Neuronal stem cell (in vitro differentiated cells): Measurements from ENCODE around the gene RNF166.

Experiments
- DNase-seq: peaks from one replicate; pipeline ENCODE4 v3.0.0-alpha.2; 2013; ENCODE audit warnings: low spot score
- H2AFZ ChIP-seq: one replicate; pipeline ENCODE4 v1.6.1; 2013; ENCODE audit warnings: mild to moderate bottlenecking, low read length, inconsistent platforms
- H2AK5ac ChIP-seq: 2 replicates; pipeline ENCODE4 v1.6.1; 2013; ENCODE audit warnings: low read depth, mild to moderate bottlenecking, inconsistent platforms, low read length, moderate library complexity, mixed read lengths
- H2BK120ac ChIP-seq: 2 replicates; pipeline ENCODE4 v1.6.1; 2013; ENCODE audit warnings: low read depth, mild to moderate bottlenecking, inconsistent platforms, low read length, moderate library complexity, mixed read lengths
- H2BK12ac ChIP-seq: one replicate; pipeline ENCODE4 v1.6.1; 2013; ENCODE audit warnings: low read length, inconsistent platforms
- H2BK15ac ChIP-seq: 2 replicates; pipeline ENCODE4 v1.6.1; 2013; ENCODE audit warnings: mild to moderate bottlenecking, low read length, inconsistent platforms, mixed read lengths
- H2BK5ac ChIP-seq: one replicate; pipeline ENCODE4 v1.6.1; 2013; ENCODE audit warnings: inconsistent platforms, mild to moderate bottlenecking, low read length, moderate library complexity
- H3K14ac ChIP-seq: one replicate; pipeline ENCODE4 v1.6.1; 2013; ENCODE audit warnings: low read length, inconsistent platforms
- H3K18ac ChIP-seq: 2 replicates; pipeline ENCODE4 v1.6.1; 2013; ENCODE audit warnings: low read length, inconsistent platforms
- H3K23ac ChIP-seq: 2 replicates; pipeline ENCODE4 v1.6.1; 2013; ENCODE audit warnings: low read depth, mild to moderate bottlenecking, mixed read lengths, low read length, inconsistent platforms; ENCODE audit not compliant: poor library complexity
- H3K27ac ChIP-seq: replicated peaks from 3 replicates; pipeline ENCODE4 v1.5.1; 2013; ENCODE audit warnings: low read length, inconsistent platforms
- H3K27me3 ChIP-seq, 3 experiments: 2 replicates each; pipeline ENCODE4 v1.6.1; 2013; ENCODE audit warnings: low read length in 3 of 3, mild to moderate bottlenecking in 2 of 3, inconsistent platforms in 1 of 3, low read depth in 1 of 3, mixed read lengths in 1 of 3, moderate library complexity in 1 of 3; ENCODE audit not compliant: control insufficient read depth in 3 of 3, insufficient read depth in 3 of 3
- H3K36me3 ChIP-seq, 2 donors: replicated peaks in 1 of 2; 2 replicates each; pipeline ENCODE4 v1.6.1; 2013; ENCODE audit warnings: low read length in 2 of 2; ENCODE audit not compliant: control insufficient read depth in 2 of 2, insufficient read depth in 2 of 2
- H3K4ac ChIP-seq: 2 replicates; pipeline ENCODE4 v1.6.1; 2013; ENCODE audit warnings: inconsistent platforms, mild to moderate bottlenecking, low read length, moderate library complexity
- H3K4me1 ChIP-seq, 2 donors: 1 replicate in 1 of 2; 2 replicates in 1 of 2; pipeline ENCODE4 v1.6.1; 2013; ENCODE audit warnings: low read length in 2 of 2, low read depth in 1 of 2; ENCODE audit not compliant: control insufficient read depth in 2 of 2, insufficient read depth in 1 of 2
- H3K4me2 ChIP-seq: one replicate; pipeline ENCODE4 v1.6.1; 2013; ENCODE audit warnings: mild to moderate bottlenecking, low read length, inconsistent platforms; ENCODE audit not compliant: insufficient read depth, poor library complexity, severe bottlenecking
- H3K4me3 ChIP-seq, 2 donors: 2 replicates each; pipeline ENCODE4 v1.5.1; 2013; ENCODE audit warnings: low read length in 2 of 2, mild to moderate bottlenecking in 2 of 2, inconsistent platforms in 1 of 2, moderate library complexity in 1 of 2
- H3K79me1 ChIP-seq: one replicate; pipeline ENCODE4 v1.6.1; 2013; ENCODE audit warnings: low read depth, mild to moderate bottlenecking, inconsistent platforms, low read length, moderate library complexity
- H3K9ac ChIP-seq: one replicate; pipeline ENCODE4 v1.6.1; 2013; ENCODE audit warnings: mild to moderate bottlenecking, low read depth, low read length, inconsistent platforms; ENCODE audit not compliant: poor library complexity
- H3K9me3 ChIP-seq, 2 donors: replicated peaks in 1 of 2; 2 replicates each; pipeline versions ENCODE3 to v1.6.1; 2013; ENCODE audit warnings: low read length in 2 of 2, mild to moderate bottlenecking in 2 of 2, inconsistent platforms in 1 of 2, low read depth in 1 of 2, mixed read lengths in 1 of 2, moderate library complexity in 1 of 2; ENCODE audit not compliant: control insufficient read depth in 2 of 2, insufficient read depth in 1 of 2
- H4K8ac ChIP-seq: one replicate; pipeline ENCODE4 v1.6.1; 2013; ENCODE audit warnings: low read depth, mild to moderate bottlenecking, inconsistent platforms, low read length, moderate library complexity
- H4K91ac ChIP-seq: one replicate; pipeline ENCODE4 v1.6.1; 2013; ENCODE audit warnings: low read length, low read depth, mild to moderate bottlenecking, inconsistent platforms; ENCODE audit not compliant: poor library complexity
- WGBS, 2 donors: extraction: QIAGEN DNeasy Blood & Tissue Kit; methylation state at CpG; one replicate each; pipeline ENCODE4 v1.1.7; 2013; ENCODE audit warnings: missing lambda C conversion rate in 2 of 2, mixed read lengths in 1 of 2; ENCODE audit not compliant: insufficient read length in 2 of 2, insufficient replicate concordance in 1 of 2; ENCODE audit errors: extremely low coverage in 2 of 2; 5-methylcytosine and 5-hydroxymethylcytosine counted together

The RNF166 gene

GRCh38 chr16:88657371-88657770 is 48.8 kb downstream of the RNF166 start:
- Histone ChIP-seq H3K23ac (peak overlapping the region; percentile 73), H3K79me1 (peaks cover 25% of the 10 kb centered on the region), H4K8ac (peak overlapping the region; percentile 82), H3K27ac (no peak overlapping the region), H2BK120ac (no peak overlapping the region), H4K91ac (no peak overlapping the region), H2BK12ac (no peak overlapping the region), H2BK15ac (no peak overlapping the region), H3K4me1 (peaks cover 5 to 6% of the 10 kb centered on the region in 2 donors), H3K36me3 (peaks cover 46 to 86% of the 10 kb centered on the region in 2 donors), H3K4ac (no peak overlapping the region), H3K14ac (peak overlapping the region; percentile 21), H3K18ac (no peak overlapping the region), H3K4me2 (no peak overlapping the region), H3K9me3 (no peaks in the 10 kb centered on the region), H3K27me3 (no peaks in the 10 kb centered on the region), H3K9ac (peak overlapping the region; percentile 60), H2AK5ac (no peak overlapping the region), H2BK5ac (no peak overlapping the region), H3K4me3 (no peak overlapping the region), H2AFZ (no peak overlapping the region)
- DNase-seq = no peak
- WGBS, 2 donors = no CpG with 5 or more reads among the region's 19 CpGs

GRCh38 chr16:88656291-88656980 is 49.8 kb downstream of the RNF166 start:
- H2AFZ ChIP-seq = no peak overlapping the region
- peaks cover 48 to 93% of the 10 kb centered on the region in 2 donors for H3K36me3 ChIP-seq

GRCh38 chr16:88655733-88656281 is 50.4 kb downstream of the RNF166 start:
- Histone ChIP-seq H2BK120ac (no peak overlapping the region), H3K27me3 (no peaks in the 10 kb centered on the region), H4K8ac (peak overlapping the region; percentile 65), H3K9me3 (no peaks in the 10 kb centered on the region), H3K4me3 (no peak overlapping the region), H2BK15ac (no peak overlapping the region), H3K14ac (no peak overlapping the region), H3K36me3 (peaks cover 48 to 93% of the 10 kb centered on the region in 2 donors), H3K79me1 (peaks cover 27% of the 10 kb centered on the region), H3K27ac (no peak overlapping the region), H2BK12ac (peak overlapping the region; percentile 41), H3K4me2 (no peak overlapping the region), H2AFZ (no peak overlapping the region), H4K91ac (no peak overlapping the region), H3K9ac (no peak overlapping the region), H2AK5ac (no peak overlapping the region), H2BK5ac (no peak overlapping the region), H3K18ac (no peak overlapping the region), H3K4ac (no peak overlapping the region), H3K23ac (no peak overlapping the region), H3K4me1 (peaks cover 9 to 14% of the 10 kb centered on the region in 2 donors)
- no CpG with 5 or more reads among the region's 29 CpGs for WGBS, 2 donors
- DNase-seq = no peak

More at GRCh38 chr16:88656291-88656980, 49.8 kb downstream of the RNF166 start:
- Histone ChIP-seq H3K27ac (no peak overlapping the region), H2AK5ac (no peak overlapping the region), H3K9me3 (no peaks in the 10 kb centered on the region), H3K79me1 (peaks cover 22% of the 10 kb centered on the region), H2BK12ac (peak overlapping the region; percentile 22), H4K8ac (no peak overlapping the region), H3K27me3 (no peaks in the 10 kb centered on the region), H2BK120ac (no peak overlapping the region), H3K9ac (peak overlapping the region; percentile 78), H3K4me2 (no peak overlapping the region), H2BK5ac (no peak overlapping the region), H3K4ac (no peak overlapping the region), H3K23ac (no peak overlapping the region), H3K4me3 (no peak overlapping the region), H4K91ac (no peak overlapping the region), H3K14ac (no peak overlapping the region), H2BK15ac (no peak overlapping the region), H3K4me1 (peaks cover 6 to 13% of the 10 kb centered on the region in 2 donors), H3K18ac (no peak overlapping the region)
- no peak for DNase-seq
- WGBS, 2 donors = no CpG with 5 or more reads among the region's 25 CpGs

- Histone ChIP-seq H2BK15ac (no peak overlapping the region), H3K4me2 (no peak overlapping the region), H3K4me1 (peaks cover 10 to 17% of the 10 kb centered on the region in 2 donors), H2AK5ac (no peak overlapping the region), H3K23ac (peak overlapping the region; percentile 31), H2AFZ (no peak overlapping the region), H3K18ac (no peak overlapping the region), H2BK5ac (no peak overlapping the region), H2BK120ac (no peak overlapping the region), H3K14ac (peak overlapping the region; percentile 8), H3K36me3 (peaks cover 48 to 89% of the 10 kb centered on the region in 2 donors), H3K4me3 (peak overlapping the region in 1 of 2 donors; percentile 3), H3K79me1 (peaks cover 27% of the 10 kb centered on the region), H4K91ac (no peak overlapping the region), H3K9ac (no peak overlapping the region), H3K27me3 (no peaks in the 10 kb centered on the region), H3K27ac (no peak overlapping the region), H3K9me3 (no peaks in the 10 kb centered on the region), H4K8ac (peak overlapping the region; percentile 65), H3K4ac (no peak overlapping the region), H2BK12ac (no peak overlapping the region)
- DNase-seq = no peak
- WGBS, 2 donors = no CpG with 5 or more reads among the region's 50 CpGs
Measured at GRCh38 chr16:88655053-88655732, 51.0 kb downstream of the RNF166 start.
